ENCODE measurements around the gene CRYGD. TPM values are rescaled to one million over a fixed set of nuclear protein-coding genes. Genes with fewer than 3 reads are reported as not detected.

The CRYGD gene
- total RNA-seq, 4 donors from 2014 or later, result not detected

DNA sequence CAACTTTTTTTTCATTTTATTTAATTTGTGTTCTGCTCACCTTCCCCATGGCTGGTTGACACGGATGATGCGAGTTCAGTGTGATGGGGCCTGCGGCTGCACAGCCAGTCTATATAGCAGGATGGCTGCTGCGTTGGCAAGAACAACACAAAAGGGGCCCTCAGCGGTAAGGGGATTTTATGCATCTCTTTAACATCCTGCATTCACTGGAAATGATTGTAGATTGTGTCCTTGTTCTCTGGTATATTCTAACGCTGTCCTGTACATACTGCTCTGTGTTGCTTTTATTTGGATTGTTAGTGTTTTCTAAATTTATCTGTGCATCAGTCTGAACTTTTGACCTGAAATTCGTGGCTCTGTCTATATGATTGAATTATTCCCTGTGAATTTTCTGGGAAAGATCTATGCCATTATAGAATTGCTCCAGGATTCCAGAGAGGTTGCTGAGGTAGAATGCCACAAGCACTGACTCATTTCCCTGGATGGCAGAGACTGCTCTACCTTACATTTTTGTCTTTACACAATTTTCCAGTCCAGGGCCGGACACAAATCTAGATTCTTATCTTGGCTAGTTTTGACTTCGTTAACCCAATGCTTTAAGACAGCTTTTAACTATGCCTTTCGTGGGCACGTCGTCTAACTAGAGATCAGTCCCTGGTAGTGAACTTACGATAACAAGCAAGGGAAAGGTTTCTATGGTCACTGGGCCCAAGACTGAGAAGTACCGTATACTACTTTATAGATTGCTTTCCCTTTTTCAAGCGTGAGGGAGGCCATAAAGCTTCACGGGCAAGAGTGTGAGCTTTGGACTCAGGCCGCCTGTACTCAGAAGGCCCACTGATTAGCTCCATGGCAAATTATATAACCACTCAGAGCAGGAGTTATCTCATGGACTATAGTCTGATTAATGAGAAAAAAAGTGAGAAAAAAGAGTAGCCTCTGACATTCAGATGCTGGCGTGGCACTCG is 5.7 kb upstream of the CRYGD start, which contains the start of gene CRYGC:
TSS of gene CRYGC (minus strand) at position 85 of the 968 bp plus-strand sequence. CDS start at position 49, 36 bp downstream.
- no peak for DNase-seq
- no peak within 1 kb of the TSS for H3K4me3 ChIP-seq
- intact Hi-C loops (cut with DNase I; ENCODE audit: low total_unique reads), result no loop called here
- H3K27ac ChIP-seq, result no peak within 1 kb of the TSS
- no peaks in the 10 kb centered on the region for H3K27me3 ChIP-seq
- TF ChIP-seq, protein P1, sequence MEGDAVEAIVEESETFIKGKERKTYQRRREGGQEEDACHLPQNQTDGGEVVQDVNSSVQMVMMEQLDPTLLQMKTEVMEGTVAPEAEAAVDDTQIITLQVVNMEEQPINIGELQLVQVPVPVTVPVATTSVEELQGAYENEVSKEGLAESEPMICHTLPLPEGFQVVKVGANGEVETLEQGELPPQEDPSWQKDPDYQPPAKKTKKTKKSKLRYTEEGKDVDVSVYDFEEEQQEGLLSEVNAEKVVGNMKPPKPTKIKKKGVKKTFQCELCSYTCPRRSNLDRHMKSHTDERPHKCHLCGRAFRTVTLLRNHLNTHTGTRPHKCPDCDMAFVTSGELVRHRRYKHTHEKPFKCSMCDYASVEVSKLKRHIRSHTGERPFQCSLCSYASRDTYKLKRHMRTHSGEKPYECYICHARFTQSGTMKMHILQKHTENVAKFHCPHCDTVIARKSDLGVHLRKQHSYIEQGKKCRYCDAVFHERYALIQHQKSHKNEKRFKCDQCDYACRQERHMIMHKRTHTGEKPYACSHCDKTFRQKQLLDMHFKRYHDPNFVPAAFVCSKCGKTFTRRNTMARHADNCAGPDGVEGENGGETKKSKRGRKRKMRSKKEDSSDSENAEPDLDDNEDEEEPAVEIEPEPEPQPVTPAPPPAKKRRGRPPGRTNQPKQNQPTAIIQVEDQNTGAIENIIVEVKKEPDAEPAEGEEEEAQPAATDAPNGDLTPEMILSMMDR (IDR thresholded peaks at IDR 0.05), result no peak
- TF ChIP-seq POLR2A (IDR thresholded peaks at IDR 0.05), result no peak
- H3K4me1 ChIP-seq, result no peaks in the 10 kb centered on the region
- no peaks in the 10 kb centered on the region for H3K36me3 ChIP-seq
- H3K9me3 ChIP-seq, result no peaks in the 10 kb centered on the region

DNA sequence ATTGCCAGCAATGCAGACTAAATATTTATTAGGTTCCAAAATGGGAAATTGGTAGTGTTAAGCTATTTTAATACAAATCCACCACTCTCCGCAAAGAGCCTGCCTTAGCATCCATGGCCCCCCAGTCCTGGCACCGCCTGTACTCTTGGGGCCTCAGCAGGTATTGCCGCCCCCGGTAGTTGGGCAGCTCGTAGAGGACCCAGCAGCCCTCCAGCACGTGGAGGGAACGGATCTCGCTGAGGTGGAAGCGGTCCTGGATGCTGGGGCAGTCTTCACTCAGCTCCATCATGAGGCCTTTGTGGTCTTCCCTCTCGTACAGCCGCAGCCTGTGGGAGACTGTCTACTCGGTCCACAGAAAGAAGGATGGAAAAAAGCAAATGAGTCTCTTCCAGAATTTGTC is 3.8 kb upstream of the CRYGD start:
- H3K27ac ChIP-seq, result no peak overlapping the region
- TF ChIP-seq POLR2A (IDR thresholded peaks at IDR 0.05), result no peak
- TF ChIP-seq, protein P1 (IDR thresholded peaks at IDR 0.05), result no peak
- no peak for DNase-seq
- H3K4me3 ChIP-seq, result no peak overlapping the region
- H3K4me1 ChIP-seq, result no peaks in the 10 kb centered on the region
- peaks cover 0 to 3% of the 10 kb centered on the region in 2 donors for H3K27me3 ChIP-seq
- intact Hi-C loops (cut with DNase I; ENCODE audit: low total_unique reads), result no loop called here
- H3K9me3 ChIP-seq, result no peaks in the 10 kb centered on the region
- H3K36me3 ChIP-seq, result no peaks in the 10 kb centered on the region

DNA sequence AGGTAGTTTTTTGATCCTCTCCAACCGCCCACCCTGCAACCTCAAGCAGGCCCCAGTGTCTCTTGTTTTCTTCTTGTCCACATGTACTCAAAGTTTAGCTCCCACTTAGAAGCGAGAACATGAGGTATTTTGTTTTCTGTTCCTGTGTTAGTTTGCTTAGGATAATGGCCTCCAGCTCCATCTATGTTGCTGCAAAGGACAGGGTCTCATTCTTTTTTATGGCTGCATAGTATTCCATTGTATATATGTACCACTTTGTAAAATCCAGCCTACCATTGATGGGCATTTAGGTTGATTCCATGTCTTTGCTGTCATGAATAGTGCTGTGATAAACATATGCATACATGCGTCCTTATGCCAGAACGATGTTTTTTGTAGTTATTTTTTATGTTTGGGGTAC is 2.8 kb upstream of the CRYGD start:
- no peak for DNase-seq
- TF ChIP-seq, protein P1 (IDR thresholded peaks at IDR 0.05), result no peak
- no peak for TF ChIP-seq POLR2A (IDR thresholded peaks at IDR 0.05)
- Histone ChIP-seq H3K4me3 (no peak overlapping the region), H3K27ac (no peak overlapping the region), H3K4me1 (no peaks in the 10 kb centered on the region), H3K36me3 (no peaks in the 10 kb centered on the region), H3K27me3 (peaks cover 0 to 3% of the 10 kb centered on the region in 2 donors), H3K9me3 (no peaks in the 10 kb centered on the region)
- intact Hi-C loops (cut with DNase I; ENCODE audit: low total_unique reads), result no loop called here

DNA sequence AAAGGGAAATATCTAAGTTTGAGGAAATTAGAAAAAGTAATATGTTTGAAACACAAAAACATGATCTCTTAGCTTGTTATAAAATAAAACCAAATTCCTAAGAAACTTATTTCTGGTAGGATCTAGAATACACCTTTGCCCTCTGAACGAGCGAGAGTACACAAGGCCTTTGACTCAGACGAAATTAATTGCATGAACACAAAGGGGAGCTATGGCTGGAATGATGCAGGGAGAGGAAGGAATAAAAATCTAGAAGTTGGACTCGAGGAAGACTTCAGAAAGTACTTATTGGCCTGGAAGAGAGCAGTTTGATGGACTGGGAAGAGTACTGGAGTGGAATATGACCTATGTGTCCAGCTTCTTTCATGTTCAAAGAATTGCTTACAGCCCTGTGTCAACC is 927 bp upstream of the CRYGD start:
- intact Hi-C loops (cut with DNase I; ENCODE audit: low total_unique reads), result no loop called here
- Histone ChIP-seq H3K9me3 (no peaks in the 10 kb centered on the region), H3K36me3 (no peaks in the 10 kb centered on the region), H3K27ac (no peak overlapping the region), H3K4me1 (no peaks in the 10 kb centered on the region), H3K4me3 (no peak overlapping the region), H3K27me3 (peaks cover 0 to 3% of the 10 kb centered on the region in 2 donors)
- TF ChIP-seq, protein P1 (IDR thresholded peaks at IDR 0.05), result no peak
- no peak for TF ChIP-seq POLR2A (IDR thresholded peaks at IDR 0.05)
- no peak for DNase-seq

DNA sequence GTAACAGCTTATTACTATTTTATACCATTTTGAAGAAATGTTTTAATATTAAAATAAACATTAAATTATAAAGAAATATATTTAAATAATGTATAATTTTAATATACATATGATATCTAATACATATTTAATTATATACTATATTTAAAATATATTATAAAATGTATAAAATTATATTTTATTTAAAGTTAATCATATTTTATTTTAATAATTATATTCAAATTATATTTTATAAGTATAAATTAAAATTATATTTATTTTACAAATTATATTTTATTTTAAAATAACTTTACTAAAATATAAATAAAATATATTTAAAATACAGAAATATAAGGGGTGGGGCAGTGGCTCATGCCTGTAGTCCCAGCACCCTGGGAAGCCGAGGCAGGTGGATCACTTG is 2.1 kb downstream of the CRYGD start:
- no peaks in the 10 kb centered on the region for H3K4me1 ChIP-seq
- intact Hi-C loops (cut with DNase I; ENCODE audit: low total_unique reads), result no loop called here
- no peak for TF ChIP-seq POLR2A (IDR thresholded peaks at IDR 0.05)
- TF ChIP-seq, protein P1 (IDR thresholded peaks at IDR 0.05), result no peak
- H3K9me3 ChIP-seq, result no peaks in the 10 kb centered on the region
- no peak for DNase-seq
- no peaks in the 10 kb centered on the region for H3K36me3 ChIP-seq
- peaks cover 0 to 3% of the 10 kb centered on the region in 2 donors for H3K27me3 ChIP-seq
- H3K27ac ChIP-seq, result no peak overlapping the region
- no peak overlapping the region for H3K4me3 ChIP-seq

Data from uterus (tissue), 4 donors.